Measurements from ENCODE around the gene FUOM.

- no peak for TF ChIP-seq CTCF (conservative IDR thresholded peaks at IDR 0.05; ENCODE audit: low read depth, low read length)
- TF ChIP-seq EZH2phosphoT487 (IDR thresholded peaks at IDR 0.05; ENCODE audit: borderline replicate concordance, low read length) = no peak
These were observed 22.3 kb downstream of the FUOM start for GRCh38 chr10:133335246-133336117.
